ENCODE measurements around the gene IL31.
"Not testable (repeated sequence)": the region's sequence is repeated elsewhere in the genome, so short reads cannot be mapped to it uniquely, and the experiment has no call there.

Gene IL31

DNA sequence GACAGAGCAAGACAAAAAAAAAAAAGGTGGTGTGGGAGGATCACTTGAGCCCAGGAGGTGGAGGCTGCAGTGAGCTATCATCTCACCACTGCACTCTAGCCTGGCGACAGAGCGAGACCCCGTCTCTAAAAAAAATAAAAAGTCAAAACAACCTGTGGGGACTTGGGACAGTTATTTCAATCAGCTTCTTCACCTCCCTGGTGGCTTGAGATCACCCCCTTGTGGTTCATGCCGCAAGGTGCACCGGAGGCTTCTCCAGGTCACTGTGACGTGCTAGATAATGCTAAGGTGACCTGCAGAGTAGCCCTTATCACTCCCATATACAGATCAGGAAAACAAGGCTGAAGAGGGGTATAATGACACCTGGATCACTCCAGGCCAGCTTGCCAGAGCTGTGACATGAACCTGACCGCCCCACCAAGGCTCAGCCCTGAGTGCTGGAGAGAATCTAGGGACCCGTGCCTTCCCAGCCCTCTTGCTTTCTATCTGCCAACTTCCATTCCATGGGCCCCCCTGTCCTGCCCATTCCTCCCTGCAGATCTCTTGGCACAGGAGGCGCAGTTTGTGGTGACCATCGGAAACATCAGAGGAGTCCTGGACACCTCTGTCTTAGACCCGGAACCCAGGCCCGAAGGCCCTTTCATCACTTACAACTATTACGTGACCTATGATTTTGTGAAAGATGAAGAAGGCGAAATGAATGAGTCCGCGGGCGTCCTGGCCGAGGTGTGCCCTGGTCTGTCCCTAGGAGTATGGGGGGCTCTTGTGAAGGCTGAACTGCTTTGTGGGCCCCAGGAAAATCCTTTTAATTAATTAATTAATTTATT, 17.0 kb upstream of the IL31 start:
- peak; percentile 68 for DNase-seq

- no peak for DNase-seq
Observed at GRCh38 chr12:122189626-122190475, 15.8 kb upstream of the IL31 start.

- DNase-seq: no peak
Observed at GRCh38 chr12:122187466-122187865, 13.4 kb upstream of the IL31 start.

DNA sequence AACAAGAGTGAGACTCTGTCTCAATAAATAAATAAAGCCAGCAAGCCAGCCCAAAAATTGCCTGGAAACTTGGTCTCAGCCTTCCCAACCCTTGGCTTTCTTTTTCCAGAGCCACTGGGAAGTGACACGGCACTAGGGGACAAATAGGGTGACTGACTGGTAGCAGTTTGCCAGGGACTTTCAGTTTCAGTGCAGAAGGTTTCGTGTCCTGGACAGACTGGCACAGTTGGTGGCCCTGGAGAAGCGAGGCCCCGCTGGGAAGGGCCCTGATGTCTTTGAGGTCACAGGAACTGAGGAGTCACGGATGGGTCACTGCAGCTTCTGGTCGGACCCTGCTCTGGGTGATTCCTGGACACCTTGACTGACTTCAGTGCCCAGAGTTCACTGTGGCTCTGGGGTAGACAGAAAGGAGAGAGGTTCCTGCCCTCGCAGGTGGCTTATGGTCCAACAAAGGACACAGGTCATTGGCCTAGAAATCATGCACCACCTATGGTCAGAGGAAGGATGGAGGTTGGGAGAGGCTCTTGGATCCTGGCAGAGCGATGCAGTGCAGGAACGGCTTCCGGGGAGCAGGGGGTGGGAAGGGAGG, 11.6 kb upstream of the IL31 start:
- DNase-seq: no peak

DNA sequence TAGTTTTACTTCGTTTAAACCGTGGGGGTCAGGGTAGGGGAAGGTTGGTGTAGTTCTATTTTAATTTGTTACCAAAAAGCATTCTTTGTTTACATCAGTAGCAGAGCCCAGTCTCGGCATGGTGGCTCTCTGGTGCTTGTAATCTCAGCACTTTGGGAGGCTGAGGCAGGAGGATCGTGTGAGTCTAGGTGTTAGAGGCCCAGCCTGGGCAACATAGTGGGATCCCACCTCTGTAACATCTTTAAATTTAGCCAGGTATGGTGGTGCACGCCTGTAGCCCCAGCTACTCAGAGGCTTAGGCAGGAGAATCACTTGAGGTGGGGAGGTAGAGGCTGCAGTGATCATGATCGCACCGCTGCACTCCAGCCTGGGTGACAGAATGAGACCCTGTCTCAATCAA, 11.1 kb upstream of the IL31 start:
- DNase-seq: no peak

DNA sequence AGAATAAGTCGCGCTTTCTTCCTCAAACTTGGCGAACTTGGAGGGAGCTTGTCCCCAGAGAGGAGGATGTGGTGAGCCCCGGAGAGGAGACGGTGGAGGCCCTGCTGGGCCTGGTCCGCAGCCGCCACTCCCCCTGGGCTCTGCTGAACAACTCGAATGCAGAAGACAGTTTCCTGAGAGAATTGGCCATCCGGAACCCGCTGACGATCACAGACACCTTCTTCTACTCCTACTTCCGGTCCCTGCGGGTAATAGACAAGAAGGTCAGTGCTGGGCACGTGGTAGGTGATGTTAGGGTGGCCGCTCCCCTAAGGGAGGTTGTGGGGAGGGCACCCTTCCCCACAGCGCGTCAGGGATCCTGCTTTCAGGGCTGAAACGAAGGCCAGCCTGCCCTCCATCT, 10.5 kb upstream of the IL31 start:
- no peak for DNase-seq

DNA sequence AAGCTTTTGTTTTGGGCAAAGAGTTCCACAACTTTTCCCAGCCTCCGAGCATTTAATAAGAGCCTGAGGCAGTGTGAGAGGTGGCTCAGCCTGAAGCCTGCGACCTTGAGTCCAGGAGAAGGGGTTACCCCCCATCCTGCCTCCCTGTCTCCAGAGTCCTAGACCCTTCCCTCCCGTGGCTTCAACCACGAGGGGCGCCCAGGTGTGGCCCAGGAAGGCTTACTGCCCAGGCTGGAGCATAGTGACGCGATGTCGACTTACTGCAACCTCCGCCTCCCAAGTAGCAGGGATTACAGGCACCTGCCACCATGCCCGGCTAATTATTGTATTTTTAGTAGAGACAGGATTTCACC, 9.5 kb upstream of the IL31 start:
- no peak for DNase-seq

DNA sequence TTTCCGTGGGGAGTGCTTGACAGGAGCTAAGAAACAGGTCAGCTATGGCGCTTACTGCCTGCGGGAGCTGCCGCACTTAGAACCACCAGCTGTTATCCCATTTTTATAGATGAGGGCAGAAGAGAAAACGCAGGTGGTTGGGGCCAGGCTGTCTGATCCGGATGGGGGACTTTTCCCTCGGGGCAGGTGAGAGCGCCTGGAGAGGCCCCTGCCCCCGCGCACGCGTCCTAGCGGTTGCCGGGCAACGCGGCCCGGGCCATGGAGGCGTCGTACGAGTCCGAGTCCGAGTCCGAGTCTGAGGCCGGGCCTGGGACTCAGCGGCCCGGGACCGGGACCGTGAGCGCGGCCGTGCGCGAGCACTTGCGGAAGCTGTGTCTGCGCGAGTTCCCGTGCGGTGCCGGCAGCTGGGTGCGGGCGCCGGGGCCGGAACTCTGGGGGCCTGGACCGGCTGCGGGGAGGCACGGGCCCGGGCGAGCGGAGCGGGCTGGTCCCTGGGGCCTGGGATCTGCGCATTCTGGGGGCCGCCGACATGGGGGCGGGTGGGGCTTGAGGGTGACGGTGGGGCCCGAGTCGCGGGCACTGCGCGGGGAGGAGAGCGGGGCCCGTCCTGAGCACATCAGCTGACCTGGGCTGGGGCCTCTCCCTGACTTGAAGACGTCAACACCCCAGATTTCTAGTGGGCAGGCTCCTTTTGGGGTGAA, 9.0 kb upstream of the IL31 start, which contains the start of gene LRRC43:
LRRC43 (plus strand) TSS at position 237 of the 701 bp plus-strand sequence; CDS start at position 259, 22 bp downstream.
- DNase-seq: peak; percentile 45

DNA sequence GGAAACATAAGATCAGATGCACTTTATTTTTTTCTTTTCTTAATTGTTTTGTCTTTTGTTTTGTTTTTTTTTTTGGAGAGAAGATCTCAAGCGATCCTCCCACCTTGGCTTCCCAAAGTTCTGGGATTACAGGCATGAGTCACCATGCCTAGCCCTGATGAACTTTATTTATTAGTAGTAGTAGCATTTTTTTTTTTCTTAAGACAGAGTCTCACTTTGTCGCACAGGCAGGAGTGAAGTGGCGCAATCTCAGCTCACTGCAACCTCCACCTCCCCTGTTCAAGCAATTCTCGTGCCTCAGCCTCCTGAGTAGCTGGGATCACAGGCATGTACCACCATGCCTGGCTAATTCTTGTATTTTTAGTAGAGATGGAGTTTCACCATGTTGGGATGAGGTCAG, 2.5 kb upstream of the IL31 start:
- not testable (repeated sequence) for DNase-seq

- DNase-seq: no peak
Observed at GRCh38 chr12:122172262-122172939, 1.6 kb downstream of the IL31 start.

GRCh38 chr12:122171399-122171798, 2.6 kb downstream of the IL31 start:
- no peak for DNase-seq

DNA sequence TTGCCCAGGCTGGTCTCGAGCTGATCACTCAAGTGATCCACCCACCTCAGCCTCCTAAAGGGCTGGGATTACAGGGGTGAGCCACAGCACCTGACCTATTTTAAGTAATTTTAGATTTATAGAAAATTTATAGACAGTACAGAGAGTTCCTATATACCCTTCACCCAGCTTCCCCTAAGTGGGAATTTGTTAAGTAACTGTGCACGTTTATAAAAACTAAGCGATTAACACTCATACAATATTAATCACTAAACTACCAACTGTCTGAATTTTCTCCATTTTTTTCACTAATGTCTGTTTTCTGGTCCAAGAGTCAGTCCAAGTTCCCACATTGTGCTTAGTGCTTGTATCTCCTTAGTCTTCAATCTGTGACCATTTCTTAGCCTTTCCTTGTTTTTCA, 5.5 kb downstream of the IL31 start:
- no peak for DNase-seq

DNA sequence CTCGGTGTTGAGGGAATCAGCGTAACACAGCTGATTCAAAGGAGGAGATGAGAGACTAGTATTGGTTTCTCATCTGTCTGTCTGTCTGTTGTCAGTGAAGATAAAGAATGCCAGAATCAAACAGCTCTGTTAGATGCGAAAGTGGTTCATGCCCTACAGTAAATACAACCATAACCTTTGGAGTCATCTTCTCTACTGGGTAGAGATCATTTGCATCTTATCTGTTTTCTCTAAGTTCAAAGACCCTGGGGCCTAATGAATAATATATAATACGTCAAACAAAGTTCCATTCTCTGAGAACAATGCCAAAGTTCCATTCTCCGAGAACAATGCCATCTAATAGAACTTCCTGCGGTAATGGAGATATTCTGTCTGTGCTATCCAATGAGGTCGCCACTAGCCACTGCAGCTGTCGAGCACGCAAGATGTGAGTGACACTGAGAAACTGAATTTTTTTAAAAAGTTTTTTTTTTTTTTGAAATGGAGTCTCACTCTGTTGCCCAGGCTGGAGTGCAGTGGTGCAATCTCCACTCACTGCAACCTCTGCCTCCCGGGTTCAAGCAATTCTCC, 6.6 kb downstream of the IL31 start:
- no peak for DNase-seq

DNA sequence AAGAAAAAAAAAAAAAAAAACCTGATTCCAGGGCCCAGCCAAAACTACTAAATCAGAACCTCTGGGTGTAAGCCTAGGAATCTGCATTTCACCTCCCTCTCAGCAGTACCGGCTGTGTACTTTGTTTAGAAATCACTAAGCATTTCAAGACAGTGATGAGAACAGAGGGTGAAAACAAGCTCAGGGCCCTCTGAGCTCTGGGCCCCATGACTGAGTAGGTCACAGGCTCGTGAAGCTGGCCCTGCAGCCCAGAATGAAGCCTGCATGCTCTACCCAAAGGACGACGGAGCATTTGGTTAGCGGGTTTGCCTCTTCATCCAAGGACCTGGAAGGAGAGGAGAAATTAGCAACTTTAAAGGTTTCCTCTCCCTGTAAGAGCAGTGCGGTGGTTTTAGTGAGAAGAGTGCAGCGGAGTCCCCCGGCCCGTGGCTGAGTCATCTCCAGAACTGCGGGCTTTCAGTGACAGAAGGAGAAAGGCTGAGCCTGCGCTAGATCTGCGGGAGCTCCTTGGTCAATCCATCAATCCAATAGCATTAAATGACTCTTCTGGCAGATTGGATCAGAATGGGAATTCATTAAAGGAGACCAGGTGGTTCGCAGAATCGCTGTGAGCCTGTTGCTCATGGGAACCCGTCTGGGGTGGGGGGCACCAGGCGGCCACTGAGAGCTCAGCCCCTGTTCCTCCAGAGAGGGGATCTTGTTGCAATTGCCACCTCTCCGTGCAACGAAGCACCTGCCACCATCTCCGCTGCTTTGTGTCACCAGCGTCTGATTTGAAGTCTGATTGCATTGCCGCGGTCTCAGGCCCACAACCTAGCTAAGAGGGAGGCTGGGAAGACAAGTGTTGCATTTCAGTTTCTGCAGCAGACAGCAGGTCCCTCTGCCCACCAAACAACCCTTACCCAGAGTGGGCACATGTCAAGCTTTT, 7.3 kb downstream of the IL31 start:
- DNase-seq: no peak

GRCh38 chr12:122162976-122163375, 11.0 kb downstream of the IL31 start:
- no peak for DNase-seq

GRCh38 chr12:122161682-122162081, 12.3 kb downstream of the IL31 start:
- no peak for DNase-seq

GRCh38 chr12:122160761-122161160, 13.3 kb downstream of the IL31 start:
- DNase-seq: no peak

GRCh38 chr12:122159882-122160281, 14.1 kb downstream of the IL31 start:
- no peak for DNase-seq

- no peak for DNase-seq
Observed at GRCh38 chr12:122158700-122159285, 15.2 kb downstream of the IL31 start.

DNA sequence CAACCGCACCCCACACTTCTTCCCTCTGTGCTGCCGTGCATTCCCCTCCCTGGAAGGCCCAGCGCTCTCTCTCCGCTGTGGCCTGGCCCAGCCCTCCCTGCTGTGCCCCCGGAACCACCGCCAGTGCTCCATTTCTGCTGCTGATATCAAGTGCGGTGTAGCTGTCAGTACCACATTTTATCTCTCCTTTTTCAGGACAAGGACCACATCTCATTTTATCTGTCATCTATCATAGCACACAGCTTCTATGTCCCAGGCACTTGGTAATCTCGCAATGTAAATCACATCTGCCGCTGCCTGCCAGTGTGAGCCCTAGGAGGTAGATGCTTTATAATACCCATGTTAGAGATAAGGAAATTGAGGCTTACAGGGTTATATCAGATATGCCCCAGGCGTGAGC, 18.3 kb downstream of the IL31 start:
- no peak for DNase-seq

- no peak for DNase-seq
Observed at GRCh38 chr12:122152754-122153153, 21.3 kb downstream of the IL31 start.
